K562 (cell line): ENCODE measurements around the gene KSR2. TPM values are rescaled to one million over a fixed set of nuclear protein-coding genes. Genes with fewer than 3 reads are reported as not detected.

Experiments used
- CBFA2T3 ChIP-seq: fragments of 450-650 bp; IDR thresholded peaks from 2 replicates; pipeline ENCODE4 v1.6.1; 2017
- CBFB ChIP-seq: sonication (generic); formaldehyde crosslinking; IDR thresholded peaks from 2 replicates; pipeline ENCODE4 v1.4.0; 2020; ENCODE audit warnings: mild to moderate bottlenecking, missing genetic modification reagents
- CBX8 ChIP-seq: fragments of 200-600 bp; sonication (generic); IDR thresholded peaks from 2 replicates; pipeline ENCODE4 v1.6.1; 2012; ENCODE audit warnings: borderline replicate concordance, mixed run types, low read depth, mild to moderate bottlenecking, moderate library complexity, mixed read lengths, low read length, control low read depth, inconsistent platforms; ENCODE audit not compliant: poor library complexity, severe bottlenecking; ENCODE audit errors: extremely low read depth
- KAT8 ChIP-seq: fragments of 450-650 bp; IDR thresholded peaks from 2 replicates; pipeline ENCODE4 v1.6.1; 2016; ENCODE audit warnings: low read depth, mild to moderate bottlenecking
- RBM14 ChIP-seq: fragments of 200-400 bp; formaldehyde crosslinking; IDR thresholded peaks from 2 replicates; pipeline ENCODE4 v1.6.1; 2018; ENCODE audit warnings: low read depth, mild to moderate bottlenecking, low read length, moderate library complexity, borderline replicate concordance; ENCODE audit not compliant: insufficient read depth
- RHOXF2B ChIP-seq: fragments of 250-450 bp; sonication (Bioruptor Pico); conservative IDR thresholded peaks from 2 replicates; pipeline ENCODE4 v1.5.1; 2021
- SAP30 ChIP-seq: fragments of 200-600 bp; sonication (generic); IDR thresholded peaks from 2 replicates; pipeline ENCODE4 v1.6.1; 2012; ENCODE audit warnings: borderline replicate concordance, low read depth, mild to moderate bottlenecking, moderate library complexity, low read length, control low read depth, inconsistent platforms; ENCODE audit not compliant: insufficient read depth, poor library complexity, severe bottlenecking
- ZFX ChIP-seq: sonication (generic); formaldehyde crosslinking; IDR thresholded peaks from 2 replicates; pipeline ENCODE4 v1.8.0; 2022; ENCODE audit warnings: mild to moderate bottlenecking, missing genetic modification reagents, moderate library complexity
- ZNF561 ChIP-seq: fragments of 450-650 bp; formaldehyde crosslinking; conservative IDR thresholded peaks from 2 replicates; pipeline ENCODE4 v1.4.0; 2020; ENCODE audit warnings: mild to moderate bottlenecking, moderate library complexity
- ZNF780A ChIP-seq: fragments of 250-450 bp; sonication (Bioruptor Pico); IDR thresholded peaks from 2 replicates; pipeline ENCODE4 v1.5.0; 2021; ENCODE audit warnings: mild to moderate bottlenecking
- polyA plus RNA-seq, 8 experiments: library from polyadenylated mRNA; depleted of rRNA in 4 of 8; stranded (reverse) in 5 of 8; unstranded in 3 of 8; fragments of >200 nt; fragmentation: Nextera tagmentation in 2 of 8; fragmentation: Illumina TruSeq in 1 of 8; extraction: Ambion mirVana in 2 of 8; extraction: Trizol in 1 of 8; gene quantifications; 2 replicates each; pipeline versions ENCODE4 v1.2.1 to v1.2.3, GENCODE V29; 2011 to 2014; ENCODE audit warnings: inconsistent platforms in 1 of 8, missing spikeins in 1 of 8
- total RNA-seq, 7 experiments: library from RNA; depleted of rRNA in 6 of 7; stranded (reverse); fragments of >200 nt in 6 of 7; fragmentation: Illumina TruSeq in 2 of 7; extraction: Trizol in 2 of 7; gene quantifications; 2 replicates each; pipeline versions ENCODE4 v1.2.1 to v1.2.3, GENCODE V29; 2011 to 2021; ENCODE audit warnings: low replicate concordance in 1 of 7
- TF ChIP-seq, protein P1 (sequence below): fragments of 250-450 bp; sonication (Bioruptor Pico); IDR thresholded peaks from 2 replicates; pipeline ENCODE4 v1.8.0; 2022; ENCODE audit warnings: inconsistent platforms, mild to moderate bottlenecking, moderate library complexity, borderline replicate concordance
- TF ChIP-seq, protein P2 (sequence below): fragments of 450-650 bp; conservative IDR thresholded peaks from 2 replicates; pipeline ENCODE4 v1.6.1; 2016; ENCODE audit warnings: missing genetic modification characterization, low read depth, mild to moderate bottlenecking, missing compliant biosample characterization, moderate library complexity
- TF ChIP-seq, protein P3 (sequence below): fragments of 450-650 bp; IDR thresholded peaks from 2 replicates; pipeline ENCODE4 v1.6.1; 2016; ENCODE audit warnings: antibody characterized with exemption
- TF ChIP-seq, protein P4 (sequence below): IDR thresholded peaks from 2 replicates; pipeline ENCODE4 v1.6.1; 2014; ENCODE audit warnings: antibody characterized with exemption
- TF ChIP-seq, protein P5 (sequence below): fragments of 450-650 bp; formaldehyde crosslinking; IDR thresholded peaks from 2 replicates; pipeline ENCODE4 v1.4.0; 2020; ENCODE audit warnings: mild to moderate bottlenecking, moderate library complexity

The KSR2 gene
- total and polyA plus RNA-seq, 9 of the 15 experiments (the other 6 are each of a cell fraction or from before 2014, with no cell fraction given): not detected

DNA sequence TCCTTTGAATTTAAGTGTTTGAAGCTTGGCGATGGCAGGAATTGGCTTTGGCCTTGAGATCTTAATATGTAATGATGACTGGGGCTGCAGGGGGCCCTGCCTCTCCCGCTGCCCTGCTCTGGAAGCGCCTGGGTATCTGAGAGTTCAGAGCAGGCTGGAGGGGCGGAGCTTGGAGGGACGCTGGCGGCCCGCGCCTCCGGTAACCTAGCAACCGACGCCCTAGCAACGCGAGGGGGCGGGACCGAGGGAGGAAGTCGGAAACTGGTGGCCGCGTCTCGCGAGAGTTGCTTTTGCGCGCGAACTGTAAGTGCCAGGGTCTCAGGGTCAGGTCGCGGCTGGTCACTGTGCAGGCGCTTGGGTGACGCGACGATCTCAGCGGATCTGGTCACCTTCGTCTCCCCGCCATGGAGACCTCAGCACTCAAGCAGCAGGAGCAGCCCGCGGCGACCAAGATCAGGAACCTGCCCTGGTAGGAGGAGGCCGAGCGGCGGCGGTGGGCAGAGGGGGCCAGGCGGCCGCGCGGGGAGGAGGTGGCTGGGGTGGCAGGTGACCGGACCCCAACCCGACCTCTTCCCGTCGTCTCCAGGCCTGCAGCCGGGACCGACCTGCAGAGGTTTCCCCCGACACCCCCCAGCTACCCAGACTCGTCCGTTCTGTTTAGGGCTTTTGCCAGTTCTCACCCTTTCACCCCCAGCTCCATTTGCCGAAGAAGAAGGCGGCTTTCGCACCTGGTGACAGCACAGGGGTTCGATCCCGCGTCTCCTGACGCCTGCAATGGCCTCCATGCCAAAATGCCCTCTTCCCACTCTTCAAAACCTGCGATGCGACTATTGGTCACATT is 47.9 kb upstream of the KSR2 start, which contains the start of gene RFC5 (continued):
- peak; percentile 92 for TF ChIP-seq SAP30
- TF ChIP-seq ZNF561: no peak
- TF ChIP-seq CBFA2T3: no peak
- no peak for TF ChIP-seq RHOXF2B (CRISPR knock-in tag)
- no peak for TF ChIP-seq RBM14
- TF ChIP-seq KAT8: no peak
- TF ChIP-seq CBFB (CRISPR knock-in tag): peak; percentile 81
- no peak for TF ChIP-seq ZNF780A (CRISPR knock-in tag)
- TF ChIP-seq, protein P1, sequence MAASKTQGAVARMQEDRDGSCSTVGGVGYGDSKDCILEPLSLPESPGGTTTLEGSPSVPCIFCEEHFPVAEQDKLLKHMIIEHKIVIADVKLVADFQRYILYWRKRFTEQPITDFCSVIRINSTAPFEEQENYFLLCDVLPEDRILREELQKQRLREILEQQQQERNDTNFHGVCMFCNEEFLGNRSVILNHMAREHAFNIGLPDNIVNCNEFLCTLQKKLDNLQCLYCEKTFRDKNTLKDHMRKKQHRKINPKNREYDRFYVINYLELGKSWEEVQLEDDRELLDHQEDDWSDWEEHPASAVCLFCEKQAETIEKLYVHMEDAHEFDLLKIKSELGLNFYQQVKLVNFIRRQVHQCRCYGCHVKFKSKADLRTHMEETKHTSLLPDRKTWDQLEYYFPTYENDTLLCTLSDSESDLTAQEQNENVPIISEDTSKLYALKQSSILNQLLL (CRISPR knock-in tag): no peak
- no peak for TF ChIP-seq CBX8
- TF ChIP-seq, protein P2, sequence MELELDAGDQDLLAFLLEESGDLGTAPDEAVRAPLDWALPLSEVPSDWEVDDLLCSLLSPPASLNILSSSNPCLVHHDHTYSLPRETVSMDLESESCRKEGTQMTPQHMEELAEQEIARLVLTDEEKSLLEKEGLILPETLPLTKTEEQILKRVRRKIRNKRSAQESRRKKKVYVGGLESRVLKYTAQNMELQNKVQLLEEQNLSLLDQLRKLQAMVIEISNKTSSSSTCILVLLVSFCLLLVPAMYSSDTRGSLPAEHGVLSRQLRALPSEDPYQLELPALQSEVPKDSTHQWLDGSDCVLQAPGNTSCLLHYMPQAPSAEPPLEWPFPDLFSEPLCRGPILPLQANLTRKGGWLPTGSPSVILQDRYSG: no peak
- TF ChIP-seq ZFX (CRISPR knock-in tag): peak; percentile 42
- TF ChIP-seq, protein P3, sequence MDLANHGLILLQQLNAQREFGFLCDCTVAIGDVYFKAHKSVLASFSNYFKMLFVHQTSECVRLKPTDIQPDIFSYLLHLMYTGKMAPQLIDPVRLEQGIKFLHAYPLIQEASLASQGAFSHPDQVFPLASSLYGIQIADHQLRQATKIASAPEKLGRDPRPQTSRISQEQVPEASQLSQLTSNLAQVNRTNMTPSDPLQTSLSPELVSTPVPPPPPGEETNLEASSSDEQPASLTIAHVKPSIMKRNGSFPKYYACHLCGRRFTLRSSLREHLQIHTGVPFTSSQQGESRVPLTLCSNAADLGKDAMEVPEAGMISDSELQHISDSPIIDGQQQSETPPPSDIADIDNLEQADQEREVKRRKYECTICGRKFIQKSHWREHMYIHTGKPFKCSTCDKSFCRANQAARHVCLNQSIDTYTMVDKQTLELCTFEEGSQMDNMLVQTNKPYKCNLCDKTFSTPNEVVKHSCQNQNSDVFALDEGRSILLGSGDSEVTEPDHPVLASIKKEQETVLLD: no peak
- TF ChIP-seq, protein P4, sequence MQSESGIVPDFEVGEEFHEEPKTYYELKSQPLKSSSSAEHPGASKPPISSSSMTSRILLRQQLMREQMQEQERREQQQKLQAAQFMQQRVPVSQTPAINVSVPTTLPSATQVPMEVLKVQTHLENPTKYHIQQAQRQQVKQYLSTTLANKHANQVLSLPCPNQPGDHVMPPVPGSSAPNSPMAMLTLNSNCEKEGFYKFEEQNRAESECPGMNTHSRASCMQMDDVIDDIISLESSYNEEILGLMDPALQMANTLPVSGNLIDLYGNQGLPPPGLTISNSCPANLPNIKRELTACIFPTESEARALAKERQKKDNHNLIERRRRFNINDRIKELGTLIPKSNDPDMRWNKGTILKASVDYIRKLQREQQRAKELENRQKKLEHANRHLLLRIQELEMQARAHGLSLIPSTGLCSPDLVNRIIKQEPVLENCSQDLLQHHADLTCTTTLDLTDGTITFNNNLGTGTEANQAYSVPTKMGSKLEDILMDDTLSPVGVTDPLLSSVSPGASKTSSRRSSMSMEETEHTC: peak; percentile 43; the same call in 1 of the 2 replicates
- TF ChIP-seq, protein P5, sequence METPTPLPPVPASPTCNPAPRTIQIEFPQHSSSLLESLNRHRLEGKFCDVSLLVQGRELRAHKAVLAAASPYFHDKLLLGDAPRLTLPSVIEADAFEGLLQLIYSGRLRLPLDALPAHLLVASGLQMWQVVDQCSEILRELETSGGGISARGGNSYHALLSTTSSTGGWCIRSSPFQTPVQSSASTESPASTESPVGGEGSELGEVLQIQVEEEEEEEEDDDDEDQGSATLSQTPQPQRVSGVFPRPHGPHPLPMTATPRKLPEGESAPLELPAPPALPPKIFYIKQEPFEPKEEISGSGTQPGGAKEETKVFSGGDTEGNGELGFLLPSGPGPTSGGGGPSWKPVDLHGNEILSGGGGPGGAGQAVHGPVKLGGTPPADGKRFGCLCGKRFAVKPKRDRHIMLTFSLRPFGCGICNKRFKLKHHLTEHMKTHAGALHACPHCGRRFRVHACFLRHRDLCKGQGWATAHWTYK (CRISPR knock-in tag): peak; percentile 56; the same call in 1 of the 2 replicates
